WERI-Rb-1 (cell line): Measurements from ENCODE around the gene WNK2.

Experiments
- DNase-seq: peaks from one replicate; pipeline ENCODE4 v3.0.0-alpha.2; 2020
- H3K27ac ChIP-seq: fragments of 250-450 bp; sonication (Bioruptor Pico); 2 replicates; pipeline ENCODE4 v1.5.1; 2020; ENCODE audit warnings: mild to moderate bottlenecking, moderate library complexity
- H3K27me3 ChIP-seq: fragments of 250-450 bp; sonication (Bioruptor Pico); 2 replicates; pipeline ENCODE4 v1.5.1; 2021; ENCODE audit warnings: mild to moderate bottlenecking, low read depth, moderate library complexity; ENCODE audit not compliant: insufficient read depth, severe bottlenecking
- H3K36me3 ChIP-seq: fragments of 250-450 bp; sonication (Bioruptor Pico); 2 replicates; pipeline ENCODE4 v1.5.1; 2020; ENCODE audit warnings: mild to moderate bottlenecking, moderate library complexity
- H3K4me3 ChIP-seq: 2 replicates; pipeline ENCODE4 v1.5.1; 2011; ENCODE audit warnings: low read depth, mild to moderate bottlenecking, control low read depth, low read length
- H3K9me3 ChIP-seq: fragments of 250-450 bp; sonication (Bioruptor Pico); 2 replicates; pipeline ENCODE4 v1.5.1; 2021; ENCODE audit warnings: mild to moderate bottlenecking, moderate library complexity; ENCODE audit not compliant: severe bottlenecking
- TF ChIP-seq, protein P1 (sequence below): IDR thresholded peaks from 2 replicates; pipeline ENCODE4 v1.5.1; 2011; ENCODE audit warnings: low read depth, mild to moderate bottlenecking, control low read depth, inconsistent platforms, low read length

The WNK2 gene

DNA sequence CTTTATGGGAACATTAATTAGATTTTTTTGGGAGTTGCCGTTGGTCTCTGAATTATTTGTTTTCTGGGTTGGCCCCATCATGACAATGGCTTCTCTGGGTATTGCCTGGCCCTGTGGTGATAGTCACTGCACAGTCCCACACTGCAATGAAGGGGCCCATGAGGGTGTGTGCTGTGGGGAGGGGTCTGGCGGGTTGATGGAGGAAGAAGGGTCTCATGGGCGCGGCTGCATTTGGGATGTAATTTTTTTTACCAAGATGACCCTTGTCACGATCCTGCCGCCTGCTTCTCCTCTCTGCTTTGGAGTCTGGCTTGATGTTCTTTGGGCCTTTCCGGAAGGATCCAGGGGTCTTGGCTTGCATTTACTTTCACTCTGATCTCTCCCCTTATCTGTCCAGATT lies 44.1 kb downstream of the WNK2 start:
- H3K4me3 ChIP-seq, result no peak overlapping the region
- TF ChIP-seq, protein P1, sequence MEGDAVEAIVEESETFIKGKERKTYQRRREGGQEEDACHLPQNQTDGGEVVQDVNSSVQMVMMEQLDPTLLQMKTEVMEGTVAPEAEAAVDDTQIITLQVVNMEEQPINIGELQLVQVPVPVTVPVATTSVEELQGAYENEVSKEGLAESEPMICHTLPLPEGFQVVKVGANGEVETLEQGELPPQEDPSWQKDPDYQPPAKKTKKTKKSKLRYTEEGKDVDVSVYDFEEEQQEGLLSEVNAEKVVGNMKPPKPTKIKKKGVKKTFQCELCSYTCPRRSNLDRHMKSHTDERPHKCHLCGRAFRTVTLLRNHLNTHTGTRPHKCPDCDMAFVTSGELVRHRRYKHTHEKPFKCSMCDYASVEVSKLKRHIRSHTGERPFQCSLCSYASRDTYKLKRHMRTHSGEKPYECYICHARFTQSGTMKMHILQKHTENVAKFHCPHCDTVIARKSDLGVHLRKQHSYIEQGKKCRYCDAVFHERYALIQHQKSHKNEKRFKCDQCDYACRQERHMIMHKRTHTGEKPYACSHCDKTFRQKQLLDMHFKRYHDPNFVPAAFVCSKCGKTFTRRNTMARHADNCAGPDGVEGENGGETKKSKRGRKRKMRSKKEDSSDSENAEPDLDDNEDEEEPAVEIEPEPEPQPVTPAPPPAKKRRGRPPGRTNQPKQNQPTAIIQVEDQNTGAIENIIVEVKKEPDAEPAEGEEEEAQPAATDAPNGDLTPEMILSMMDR, result no peak
- H3K27ac ChIP-seq, result no peak overlapping the region
- no peaks in the 10 kb centered on the region for H3K9me3 ChIP-seq
- H3K36me3 ChIP-seq, result peaks cover 5% of the 10 kb centered on the region; the same call in 1 of the 2 replicates
- DNase-seq, result no peak
- H3K27me3 ChIP-seq, result no peaks in the 10 kb centered on the region

DNA sequence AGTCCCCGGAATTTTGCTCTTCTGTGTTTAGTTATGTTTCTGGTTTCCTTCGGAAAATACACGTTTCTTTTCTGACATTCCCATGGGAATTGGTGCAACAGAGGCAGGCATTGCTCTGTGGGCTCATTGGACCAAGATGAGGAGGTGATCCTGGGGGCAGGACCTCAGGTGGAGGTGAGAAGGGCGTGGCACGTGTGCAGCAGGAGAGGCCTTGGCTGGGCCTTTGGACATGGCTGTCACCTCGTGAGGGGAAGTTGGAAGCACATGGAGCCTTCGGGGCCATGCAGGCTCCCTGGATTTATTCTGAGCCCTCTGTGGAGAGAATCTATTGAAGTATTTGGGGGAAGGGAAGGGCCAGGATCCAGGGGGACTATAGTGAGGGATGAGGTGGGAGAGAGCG lies 44.5 kb downstream of the WNK2 start:
- TF ChIP-seq, protein P1, result no peak
- no peak for DNase-seq
- H3K27ac ChIP-seq, result no peak overlapping the region
- no peaks in the 10 kb centered on the region for H3K27me3 ChIP-seq
- H3K9me3 ChIP-seq, result no peaks in the 10 kb centered on the region
- H3K36me3 ChIP-seq, result peaks cover 5% of the 10 kb centered on the region; the same call in 1 of the 2 replicates
- no peak overlapping the region for H3K4me3 ChIP-seq

DNA sequence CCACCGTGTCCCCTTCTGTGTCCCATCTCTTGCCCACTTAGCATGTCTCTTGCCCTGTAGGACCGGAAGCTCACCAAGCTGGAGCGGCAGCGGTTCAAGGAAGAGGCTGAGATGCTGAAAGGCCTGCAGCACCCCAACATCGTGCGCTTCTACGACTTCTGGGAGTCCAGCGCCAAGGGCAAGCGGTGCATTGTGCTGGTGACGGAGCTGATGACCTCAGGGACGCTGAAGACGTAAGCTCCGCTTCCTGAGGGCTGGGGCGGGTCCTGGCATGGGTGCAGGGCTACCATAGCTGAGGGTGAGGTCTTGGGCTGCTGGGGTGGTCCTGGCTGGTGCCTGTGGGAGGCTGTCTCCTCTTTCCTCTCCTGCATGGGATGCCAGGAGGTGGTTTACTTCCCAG lies 45.7 kb downstream of the WNK2 start:
- DNase-seq, result no peak
- no peak overlapping the region for H3K27ac ChIP-seq
- H3K9me3 ChIP-seq, result no peaks in the 10 kb centered on the region
- H3K27me3 ChIP-seq, result no peaks in the 10 kb centered on the region
- TF ChIP-seq, protein P1, result no peak
- no peak overlapping the region for H3K4me3 ChIP-seq
- H3K36me3 ChIP-seq, result peaks cover 7% of the 10 kb centered on the region; the same call in 1 of the 2 replicates

DNA sequence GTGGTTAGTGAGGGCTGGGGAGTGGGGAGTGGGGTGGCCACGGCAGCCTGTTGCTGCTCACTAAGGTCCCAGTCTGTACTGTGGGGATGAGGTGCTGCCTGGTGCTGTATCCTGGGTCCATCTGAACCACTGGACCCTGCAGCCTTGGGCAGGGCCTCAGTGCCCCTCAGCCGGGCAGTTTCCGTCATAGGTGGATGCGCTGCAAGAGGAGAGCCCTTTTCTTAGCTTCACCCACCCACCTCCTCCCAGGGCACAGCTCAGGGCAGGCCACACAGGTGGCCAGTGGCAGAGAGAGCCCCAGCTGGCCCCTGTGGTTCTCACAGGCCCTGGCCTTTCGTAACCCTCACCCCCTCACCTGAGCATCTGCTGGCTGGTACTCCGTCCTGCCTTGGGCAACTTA lies 46.2 kb downstream of the WNK2 start:
- Histone ChIP-seq H3K36me3 (peaks cover 10% of the 10 kb centered on the region; the same call in 1 of the 2 replicates), H3K27ac (no peak overlapping the region), H3K9me3 (no peaks in the 10 kb centered on the region), H3K27me3 (no peaks in the 10 kb centered on the region), H3K4me3 (no peak overlapping the region)
- TF ChIP-seq, protein P1, result no peak
- no peak for DNase-seq

DNA sequence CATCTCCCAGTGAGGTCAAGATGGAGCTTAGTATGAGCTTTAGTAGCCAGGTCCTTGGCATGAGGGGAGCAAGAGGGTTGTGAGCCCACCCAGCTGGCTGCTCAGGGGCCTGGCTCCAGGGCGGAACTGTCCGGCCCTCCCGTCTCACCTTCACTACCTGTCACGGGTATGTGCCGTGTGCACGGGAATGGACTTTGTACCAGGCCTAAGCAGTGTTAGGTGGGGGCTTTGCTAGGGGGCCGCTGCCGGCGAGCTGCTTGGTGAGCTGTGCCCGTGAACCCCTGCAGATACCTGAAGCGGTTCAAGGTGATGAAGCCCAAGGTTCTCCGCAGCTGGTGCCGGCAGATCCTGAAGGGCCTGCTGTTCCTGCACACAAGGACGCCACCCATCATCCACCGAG lies 46.7 kb downstream of the WNK2 start:
- DNase-seq, result no peak
- H3K27me3 ChIP-seq, result no peaks in the 10 kb centered on the region
- H3K4me3 ChIP-seq, result no peak overlapping the region
- no peak overlapping the region for H3K27ac ChIP-seq
- peaks cover 12% of the 10 kb centered on the region for H3K36me3 ChIP-seq
- no peaks in the 10 kb centered on the region for H3K9me3 ChIP-seq
- TF ChIP-seq, protein P1, result no peak

DNA sequence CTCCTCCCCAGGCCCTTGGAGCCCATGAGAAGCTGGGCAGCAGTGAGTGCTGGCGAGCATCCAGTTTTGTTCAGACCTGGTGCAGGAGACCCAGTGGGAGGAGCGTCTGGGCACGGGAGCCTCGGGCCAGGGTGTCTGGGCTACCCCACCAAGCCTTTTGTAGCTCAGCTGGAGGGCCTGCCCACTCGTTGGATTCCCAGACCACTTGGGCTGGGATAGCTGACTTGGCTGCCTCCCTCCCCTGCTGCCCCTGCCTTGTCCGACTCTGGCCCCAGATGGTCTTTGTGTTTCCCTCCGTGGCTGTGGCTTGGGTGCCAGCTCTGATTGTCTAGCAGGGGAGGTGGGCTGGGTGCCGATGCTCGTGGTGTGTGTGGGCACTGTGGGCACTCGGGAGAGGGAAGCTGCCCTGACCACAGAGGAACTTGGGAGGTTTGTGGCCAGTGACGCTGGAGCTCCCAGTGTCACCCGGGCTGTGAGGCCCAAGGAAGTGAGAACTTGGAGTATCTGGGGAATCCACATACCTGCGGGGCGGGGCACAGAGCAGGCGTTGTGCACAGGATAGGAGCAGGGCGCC lies 47.3 kb downstream of the WNK2 start:
- H3K36me3 ChIP-seq, result peaks cover 15% of the 10 kb centered on the region
- TF ChIP-seq, protein P1, result no peak
- no peak for DNase-seq
- no peak overlapping the region for H3K4me3 ChIP-seq
- no peaks in the 10 kb centered on the region for H3K27me3 ChIP-seq
- no peaks in the 10 kb centered on the region for H3K9me3 ChIP-seq
- H3K27ac ChIP-seq, result no peak overlapping the region
